Stimulated activated naive CD4-positive, alpha-beta T cell treated with Interleukin-2 at 50 U/mL for 16 hours (primary cell): ENCODE results near the gene SMARCAD1.

ENCODE experiments used
- DNase-seq: peaks from one replicate; lab custom pipeline; 2025; lab: John Stamatoyannopoulos, UW

SMARCAD1 gene, protein sequence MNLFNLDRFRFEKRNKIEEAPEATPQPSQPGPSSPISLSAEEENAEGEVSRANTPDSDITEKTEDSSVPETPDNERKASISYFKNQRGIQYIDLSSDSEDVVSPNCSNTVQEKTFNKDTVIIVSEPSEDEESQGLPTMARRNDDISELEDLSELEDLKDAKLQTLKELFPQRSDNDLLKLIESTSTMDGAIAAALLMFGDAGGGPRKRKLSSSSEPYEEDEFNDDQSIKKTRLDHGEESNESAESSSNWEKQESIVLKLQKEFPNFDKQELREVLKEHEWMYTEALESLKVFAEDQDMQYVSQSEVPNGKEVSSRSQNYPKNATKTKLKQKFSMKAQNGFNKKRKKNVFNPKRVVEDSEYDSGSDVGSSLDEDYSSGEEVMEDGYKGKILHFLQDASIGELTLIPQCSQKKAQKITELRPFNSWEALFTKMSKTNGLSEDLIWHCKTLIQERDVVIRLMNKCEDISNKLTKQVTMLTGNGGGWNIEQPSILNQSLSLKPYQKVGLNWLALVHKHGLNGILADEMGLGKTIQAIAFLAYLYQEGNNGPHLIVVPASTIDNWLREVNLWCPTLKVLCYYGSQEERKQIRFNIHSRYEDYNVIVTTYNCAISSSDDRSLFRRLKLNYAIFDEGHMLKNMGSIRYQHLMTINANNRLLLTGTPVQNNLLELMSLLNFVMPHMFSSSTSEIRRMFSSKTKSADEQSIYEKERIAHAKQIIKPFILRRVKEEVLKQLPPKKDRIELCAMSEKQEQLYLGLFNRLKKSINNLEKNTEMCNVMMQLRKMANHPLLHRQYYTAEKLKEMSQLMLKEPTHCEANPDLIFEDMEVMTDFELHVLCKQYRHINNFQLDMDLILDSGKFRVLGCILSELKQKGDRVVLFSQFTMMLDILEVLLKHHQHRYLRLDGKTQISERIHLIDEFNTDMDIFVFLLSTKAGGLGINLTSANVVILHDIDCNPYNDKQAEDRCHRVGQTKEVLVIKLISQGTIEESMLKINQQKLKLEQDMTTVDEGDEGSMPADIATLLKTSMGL

DNA sequence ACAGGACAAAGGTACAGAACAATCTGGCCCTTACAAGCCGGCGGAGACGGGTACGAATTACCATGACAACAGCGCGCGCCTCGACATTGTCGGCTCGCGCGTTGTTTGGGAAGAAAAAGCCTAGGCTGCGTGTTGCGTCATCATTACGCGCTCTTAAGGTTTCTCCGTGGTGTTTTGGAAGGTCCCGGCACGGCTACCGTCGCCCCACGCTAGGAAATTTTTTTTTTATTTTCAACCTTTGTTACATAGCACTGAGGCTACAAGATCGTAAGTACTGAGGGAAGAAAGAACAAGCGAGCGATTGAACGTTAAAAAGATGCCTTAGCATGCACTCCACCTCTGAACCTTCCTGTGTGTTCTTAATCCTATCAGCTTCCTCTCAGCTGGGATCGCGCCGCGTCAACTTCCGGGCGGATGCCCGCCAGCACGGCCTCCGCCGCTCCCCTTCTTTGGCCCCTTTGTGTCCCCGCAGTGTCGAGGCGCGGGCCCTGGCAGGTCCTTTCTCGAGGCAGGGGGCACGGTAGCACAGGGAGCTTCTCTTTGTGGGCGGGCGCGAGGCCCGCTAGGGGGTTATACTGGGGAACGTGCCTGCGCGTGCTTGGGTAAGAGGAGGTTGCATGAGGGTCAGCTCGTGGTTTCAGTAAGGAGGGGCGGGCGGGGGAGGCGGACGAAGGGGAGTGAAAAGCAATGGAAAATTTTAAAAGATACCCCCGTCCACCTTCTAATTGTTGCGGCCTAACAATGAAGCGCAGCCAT lies at the start of gene SMARCAD1:
Gene SMARCAD1, plus strand, starts transcription at position 397 of the 756 bp plus-strand sequence. CDS start 530 bp downstream, outside the sequence.
- peak; percentile 84 for DNase-seq

DNA sequence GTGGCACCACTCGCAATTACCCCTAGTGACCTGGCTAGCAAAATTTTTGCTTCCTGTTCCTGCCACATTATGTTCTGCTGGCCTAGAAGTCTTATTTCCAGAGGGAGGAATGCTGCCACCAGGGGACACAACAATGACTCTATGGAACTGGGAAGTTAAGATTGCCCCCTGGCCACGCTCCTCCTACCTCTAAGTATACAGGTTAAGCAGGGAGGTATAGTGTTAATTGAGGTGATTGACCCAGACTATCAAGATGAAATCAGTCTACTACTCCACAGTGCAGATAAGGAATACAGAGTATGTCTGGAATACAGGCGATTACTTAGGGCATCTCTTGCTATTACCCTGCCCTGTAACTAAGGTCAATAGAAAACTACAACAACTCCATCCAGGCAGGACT lies 48.8 kb upstream of the SMARCAD1 start:
- DNase-seq: no peak

DNA sequence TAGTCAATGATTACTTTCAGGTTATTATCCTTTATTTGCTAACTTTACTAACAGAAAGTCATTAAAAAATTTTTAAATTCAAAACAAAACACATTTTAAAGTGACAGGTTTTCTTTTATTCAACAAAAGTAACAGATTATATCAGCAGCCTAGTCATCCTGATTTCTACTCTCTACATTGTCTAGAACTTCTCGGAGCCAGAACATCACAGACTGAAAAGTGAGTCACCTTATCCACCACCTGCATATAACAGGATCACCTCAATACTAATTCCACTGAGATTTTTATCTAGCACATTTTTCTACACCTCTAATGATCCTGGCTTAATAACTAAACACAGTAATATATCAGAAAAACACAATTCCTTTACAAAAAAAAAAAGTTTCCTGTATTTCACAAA lies 47.9 kb upstream of the SMARCAD1 start:
- DNase-seq: no peak

DNA sequence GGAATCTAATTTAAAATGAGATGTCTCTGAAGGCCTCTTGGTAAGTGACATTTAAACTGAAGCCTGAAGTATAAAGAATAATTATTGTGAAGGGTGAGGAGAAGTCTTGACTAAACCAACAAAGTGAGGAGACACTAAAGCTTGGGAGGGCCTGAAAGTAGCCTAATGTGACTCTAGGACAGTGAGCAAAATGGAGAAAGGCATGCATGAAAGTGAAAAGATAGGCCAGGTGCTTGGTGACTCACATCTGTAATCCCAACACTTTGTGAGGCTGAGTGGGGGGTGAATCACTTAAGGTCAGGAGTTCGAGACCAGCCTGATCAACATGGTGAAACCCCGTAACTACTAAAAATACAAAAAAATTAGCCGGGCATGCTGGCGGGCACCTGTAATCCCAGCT lies 46.9 kb upstream of the SMARCAD1 start:
- no peak for DNase-seq

DNA sequence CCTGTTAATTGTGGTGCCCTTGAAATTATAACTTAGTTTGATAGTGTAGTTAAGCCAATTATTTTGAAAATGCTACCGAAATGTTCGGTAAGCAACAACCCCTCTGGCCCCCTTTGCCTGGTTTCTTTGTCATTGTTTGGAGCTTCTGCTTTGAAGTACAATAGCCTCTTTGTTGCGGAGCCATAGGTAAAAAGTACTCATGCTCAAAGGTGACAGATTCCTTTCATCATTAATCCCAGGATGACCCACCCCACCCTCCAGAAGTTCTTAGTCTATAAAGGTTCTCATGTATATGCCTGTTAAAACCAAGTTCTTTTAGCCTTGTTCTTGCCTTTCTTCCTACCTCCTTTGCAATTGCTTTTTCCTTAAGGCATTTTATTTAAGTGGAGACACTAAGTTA lies 42.4 kb upstream of the SMARCAD1 start:
- DNase-seq: no peak

DNA sequence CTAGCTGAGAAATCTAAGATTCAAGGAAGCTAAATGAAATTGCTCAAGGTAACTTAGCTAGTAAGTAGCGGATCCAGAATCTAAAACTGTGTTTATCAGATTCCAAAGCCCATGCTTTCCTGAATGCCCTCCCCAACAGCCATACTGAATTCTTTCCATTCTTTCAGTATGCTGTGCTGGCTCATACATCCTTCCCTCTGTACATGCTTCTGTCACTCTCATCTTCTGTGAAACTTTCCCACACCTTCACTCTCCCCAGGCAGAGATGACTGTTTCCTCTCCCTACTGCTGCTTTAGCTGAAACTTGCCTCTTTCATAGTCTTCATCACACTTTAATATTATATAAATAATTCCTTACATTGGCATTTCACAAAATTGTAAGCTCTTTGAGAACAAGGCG lies 39.3 kb upstream of the SMARCAD1 start:
- no peak for DNase-seq

DNA sequence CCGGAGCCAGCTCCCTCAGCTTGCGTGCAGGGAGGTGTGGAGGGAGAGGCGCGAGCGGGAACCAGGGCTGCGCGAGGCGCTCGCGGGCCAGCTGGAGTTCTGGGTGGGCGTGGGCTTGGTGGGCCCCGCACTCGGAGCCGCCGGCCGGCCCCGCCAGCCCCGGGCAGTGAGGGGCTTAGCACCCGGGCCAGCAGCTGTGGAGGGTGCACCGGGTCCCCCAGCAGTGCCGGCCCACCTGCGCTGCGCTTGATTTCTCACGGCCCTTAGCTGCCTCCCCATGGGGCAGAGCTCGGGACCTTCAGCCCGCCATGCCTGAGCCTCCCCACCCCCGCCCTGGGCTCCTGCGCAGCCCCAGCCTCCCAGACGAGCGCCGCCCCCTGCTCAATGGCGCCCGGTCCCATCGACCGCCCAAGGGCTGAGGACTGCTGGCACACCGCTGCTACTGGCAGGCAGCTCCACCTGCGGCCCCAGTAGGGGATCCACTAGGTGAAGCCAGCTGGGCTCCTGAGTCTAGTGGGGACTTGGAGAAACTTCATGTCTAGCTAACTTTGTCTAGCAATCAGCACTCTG lies 37.8 kb upstream of the SMARCAD1 start:
- no peak for DNase-seq

DNA sequence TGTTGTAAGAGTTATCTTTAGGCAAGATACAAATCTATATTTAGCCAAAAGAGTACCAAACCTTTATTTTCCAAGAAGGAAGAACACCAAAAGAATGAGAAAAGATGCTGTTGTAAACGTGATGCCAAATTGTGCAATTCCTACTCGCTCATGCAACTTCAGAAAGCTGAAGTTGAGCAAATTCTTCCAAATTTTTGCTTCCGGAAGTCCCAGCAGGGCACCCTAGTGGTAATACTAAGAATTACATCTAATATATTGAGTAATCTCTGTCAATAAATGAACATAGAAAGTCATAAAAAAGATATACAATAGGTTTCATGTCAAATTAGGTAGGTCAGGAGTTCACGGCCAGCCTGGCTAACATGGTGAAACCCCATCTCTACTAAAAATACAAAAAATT lies 36.0 kb upstream of the SMARCAD1 start:
- DNase-seq: no peak

DNA sequence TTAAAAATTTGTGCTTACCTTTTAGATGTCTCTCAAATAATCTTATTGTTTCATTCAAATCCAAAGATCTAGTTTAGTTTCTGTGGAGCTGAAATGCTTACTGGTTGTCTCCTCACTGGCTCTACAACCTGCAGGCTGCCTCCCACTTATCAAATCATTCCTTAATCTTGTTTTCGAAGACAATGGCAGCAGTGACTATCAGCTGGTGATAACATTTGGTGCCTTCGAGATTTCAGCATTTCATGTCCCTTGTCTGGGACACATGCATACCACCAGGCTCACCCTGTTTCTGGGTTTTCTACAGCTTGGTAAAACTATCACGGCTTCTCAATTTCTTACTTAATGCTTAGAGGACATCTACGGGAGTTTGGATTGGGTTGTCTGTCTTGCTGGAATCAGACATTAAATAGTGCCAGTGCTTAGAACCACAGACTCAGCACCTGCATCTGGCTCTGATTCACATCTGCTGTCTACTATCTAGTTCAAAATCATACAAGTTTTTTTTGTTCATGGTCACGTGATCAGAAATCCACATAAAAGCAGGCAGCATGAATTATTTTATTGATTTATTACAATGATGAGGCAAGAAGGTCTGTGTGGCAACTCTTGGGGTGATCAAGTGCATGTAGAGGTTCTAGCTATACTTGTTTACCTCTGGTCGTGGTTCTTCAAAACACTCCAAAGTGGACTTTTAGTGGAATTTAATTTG lies 32.0 kb upstream of the SMARCAD1 start:
- DNase-seq: no peak

DNA sequence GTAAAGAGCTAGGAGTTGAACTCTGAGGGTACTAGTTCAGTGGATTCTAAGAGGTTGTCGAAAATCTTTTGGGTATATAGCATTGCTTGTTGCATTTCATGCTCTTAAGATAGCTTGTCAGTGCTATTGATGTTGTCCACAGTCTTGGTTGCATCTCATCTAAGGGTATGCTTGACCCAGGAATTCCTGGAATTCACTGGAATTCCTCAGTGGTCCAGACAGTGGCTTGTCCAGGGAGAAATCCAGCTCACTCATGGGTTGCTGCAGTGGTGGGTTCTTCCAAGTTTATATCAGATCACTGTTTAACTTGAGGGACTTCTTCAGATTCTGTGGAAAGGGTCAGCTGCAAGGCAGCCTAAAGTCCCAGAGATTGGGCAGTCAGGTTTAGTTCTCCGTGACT lies 29.8 kb upstream of the SMARCAD1 start:
- DNase-seq: no peak

DNA sequence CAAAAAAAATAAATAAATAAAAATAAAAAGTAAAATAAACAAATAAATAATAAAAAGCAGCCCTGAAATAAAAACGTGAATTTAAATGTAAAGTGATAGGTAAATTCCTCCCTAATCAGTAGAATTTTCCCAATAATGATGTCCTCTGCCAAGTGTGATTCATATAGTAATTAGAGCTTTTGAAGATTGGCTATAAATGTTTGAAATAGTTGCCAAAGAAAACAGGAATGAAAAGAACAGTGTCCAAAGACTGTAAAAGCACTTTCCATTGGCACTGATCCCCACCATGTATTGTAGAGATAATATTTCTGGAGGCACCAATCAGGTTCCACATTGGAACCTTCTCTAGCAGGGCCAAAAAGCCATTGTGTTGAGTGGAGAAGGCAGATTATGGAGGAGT lies 25.9 kb upstream of the SMARCAD1 start:
- DNase-seq: no peak

DNA sequence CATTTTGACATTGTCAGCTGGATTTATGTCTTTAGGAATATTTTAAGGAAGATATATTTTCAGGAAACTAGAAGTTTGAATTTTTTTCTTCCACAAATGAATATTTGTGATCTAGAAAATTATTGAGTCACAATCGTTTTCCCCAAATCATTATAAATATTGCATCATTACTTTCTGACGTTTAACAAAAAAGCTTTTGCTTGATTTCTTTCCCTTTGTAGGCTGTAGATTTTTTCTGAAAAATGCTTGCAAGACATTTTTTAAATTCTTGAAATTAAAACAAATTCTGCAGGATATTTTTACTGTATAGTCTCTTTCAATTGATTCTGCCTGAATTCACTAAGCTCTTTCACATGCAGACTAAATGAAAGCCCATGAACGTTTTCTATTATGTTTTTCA lies 4.9 kb upstream of the SMARCAD1 start:
- no peak for DNase-seq

DNA sequence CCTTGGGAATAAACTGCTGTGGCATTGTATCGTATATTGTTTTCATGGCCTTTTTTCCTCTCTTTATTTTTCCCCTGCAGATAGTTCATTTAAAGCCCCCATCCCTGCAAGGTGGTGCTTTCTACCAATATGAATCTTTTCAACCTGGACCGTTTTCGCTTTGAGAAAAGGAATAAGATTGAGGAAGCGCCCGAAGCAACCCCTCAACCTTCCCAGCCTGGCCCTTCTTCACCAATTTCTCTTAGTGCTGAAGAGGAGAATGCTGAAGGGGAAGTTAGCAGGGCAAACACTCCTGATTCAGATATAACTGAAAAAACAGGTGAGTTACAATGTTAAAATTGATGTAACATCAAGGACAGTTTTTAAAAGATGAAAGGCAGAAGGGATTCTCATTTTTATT lies 601 bp downstream of the SMARCAD1 start:
- DNase-seq: no peak

DNA sequence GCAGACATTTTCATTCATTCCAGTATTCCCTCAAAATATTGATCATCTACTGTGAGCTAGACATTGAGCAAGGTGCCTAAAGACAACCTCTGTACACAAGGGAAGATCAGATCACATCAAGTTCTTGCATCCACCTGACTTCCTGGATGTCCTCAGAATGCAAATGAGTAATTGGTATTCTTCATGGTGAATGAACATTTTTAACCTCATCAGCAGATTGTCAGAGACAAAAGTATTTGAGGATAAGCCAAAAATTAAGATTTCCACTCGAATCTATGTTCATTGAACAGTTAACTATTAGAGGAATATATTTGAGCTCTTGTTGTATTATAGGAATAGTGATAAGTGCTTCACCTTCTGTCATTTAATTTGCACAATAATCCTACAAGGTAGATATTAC lies 1.3 kb downstream of the SMARCAD1 start:
- no peak for DNase-seq

DNA sequence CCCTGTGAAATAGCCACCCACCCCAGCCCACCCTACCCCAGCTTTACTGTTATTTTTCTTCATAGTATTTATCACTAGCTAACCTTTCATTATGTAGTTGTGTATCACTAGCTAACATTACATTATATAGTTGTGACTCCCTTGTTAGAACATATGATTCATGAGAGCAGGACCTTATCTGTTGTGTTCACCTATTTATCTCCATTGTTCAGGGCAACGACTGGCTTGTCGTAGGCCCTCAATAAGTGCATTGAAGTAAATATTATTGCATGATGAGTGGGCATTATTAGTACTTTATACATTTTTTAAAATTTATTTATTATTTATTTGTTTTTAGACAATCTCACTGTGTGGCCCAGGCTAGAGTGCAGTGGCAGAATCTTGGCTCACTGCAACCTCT lies 4.2 kb downstream of the SMARCAD1 start:
- DNase-seq: no peak

DNA sequence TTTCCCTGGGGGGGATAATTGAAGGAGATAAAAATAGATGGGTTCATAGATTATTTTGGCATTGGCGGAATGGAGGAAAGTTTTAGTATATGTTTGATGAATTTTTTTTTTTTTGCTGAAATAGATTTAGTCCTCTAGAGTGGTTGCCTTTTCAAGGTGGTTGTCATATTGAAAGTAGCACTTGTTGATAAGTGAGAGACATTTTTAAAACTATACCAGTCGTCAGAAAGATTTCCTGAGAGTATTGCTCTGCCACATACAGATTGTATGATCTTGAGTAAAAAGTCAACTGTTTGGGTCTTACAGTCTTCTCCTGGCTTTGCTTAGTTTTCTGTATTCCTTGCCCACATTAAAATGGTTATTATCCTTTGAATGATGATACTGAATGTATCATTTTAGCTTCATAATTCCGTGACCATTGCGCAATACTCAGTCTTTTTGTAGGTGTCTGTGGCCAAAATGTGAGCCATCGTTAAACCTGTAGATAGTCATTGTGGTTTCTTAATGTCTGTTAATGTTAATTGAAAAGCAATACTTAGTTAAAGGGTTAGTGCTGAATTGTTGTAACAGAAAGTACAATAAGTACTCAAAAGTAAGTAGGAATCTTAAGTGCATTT lies 7.1 kb downstream of the SMARCAD1 start:
- DNase-seq: no peak

DNA sequence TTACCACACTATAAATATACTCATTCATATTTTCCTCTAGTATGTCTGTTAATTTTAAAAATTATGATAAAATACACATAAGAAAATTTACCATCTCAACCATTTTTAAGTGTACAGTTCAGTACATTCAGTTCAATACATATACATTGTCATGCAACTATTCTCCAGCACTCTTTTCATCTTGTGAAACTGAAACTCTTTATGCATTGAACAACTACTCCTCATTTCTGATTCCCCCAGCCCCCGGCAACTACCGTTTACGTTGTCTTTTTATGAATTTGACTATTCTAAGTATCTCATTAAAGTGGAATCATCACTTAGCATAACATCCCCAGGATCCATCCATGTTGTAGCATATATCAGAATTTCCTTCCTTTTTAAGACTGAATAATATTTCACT lies 8.7 kb downstream of the SMARCAD1 start:
- DNase-seq: no peak

DNA sequence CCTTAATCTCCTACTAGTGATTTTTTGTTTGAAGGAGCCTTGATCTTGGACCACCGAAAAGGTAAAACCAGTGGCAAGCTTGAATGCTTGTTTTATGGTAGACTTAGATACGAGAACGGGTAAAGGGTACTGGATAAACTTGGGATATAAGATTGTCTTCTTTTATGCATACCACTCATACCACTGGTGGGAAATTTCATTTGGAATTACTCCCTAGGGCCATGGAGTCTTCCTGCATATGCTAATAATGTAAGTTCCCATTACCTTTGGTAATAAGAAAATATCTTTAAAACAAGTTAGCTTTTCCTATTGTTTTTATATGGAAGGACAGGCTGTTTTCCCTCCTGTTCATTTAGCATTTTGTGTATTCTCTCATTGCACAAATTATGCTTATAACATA lies 11.7 kb downstream of the SMARCAD1 start:
- no peak for DNase-seq

DNA sequence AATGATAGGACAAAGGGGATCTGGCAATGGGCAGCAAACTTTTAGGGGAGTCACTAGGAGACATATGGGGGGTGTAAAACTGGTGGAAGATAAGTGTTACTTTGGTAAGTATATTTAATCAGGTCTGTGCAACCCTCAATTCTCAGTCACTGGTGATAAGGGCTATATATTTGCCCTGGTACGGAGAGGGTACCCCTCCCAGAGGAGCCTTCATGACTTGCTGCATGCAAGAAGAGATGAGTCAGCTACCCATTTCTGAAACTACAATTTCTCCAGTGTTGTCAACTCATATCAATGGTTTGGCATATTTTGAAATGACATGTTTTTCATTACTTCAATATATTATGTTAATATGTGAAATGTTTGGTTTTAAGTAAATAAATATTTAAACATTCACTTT lies 14.3 kb downstream of the SMARCAD1 start:
- no peak for DNase-seq

DNA sequence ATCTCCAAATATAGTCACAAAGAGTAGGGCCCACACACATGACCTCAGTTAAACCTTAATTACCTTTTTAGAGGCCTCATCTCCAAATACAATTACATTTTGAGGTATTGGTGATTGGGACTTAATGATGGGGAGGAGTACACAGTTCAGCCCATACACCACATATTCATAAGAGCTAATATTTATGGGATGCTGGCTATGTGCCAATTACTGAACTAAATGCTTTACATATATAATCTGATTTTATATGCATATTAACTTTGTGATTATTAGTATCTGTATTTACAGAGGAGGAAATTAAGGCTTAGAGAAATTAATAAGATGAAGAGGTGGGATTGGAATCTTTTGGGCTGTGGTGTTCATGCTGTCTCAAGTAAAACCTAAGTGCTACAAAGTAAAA lies 17.8 kb downstream of the SMARCAD1 start:
- DNase-seq: no peak

DNA sequence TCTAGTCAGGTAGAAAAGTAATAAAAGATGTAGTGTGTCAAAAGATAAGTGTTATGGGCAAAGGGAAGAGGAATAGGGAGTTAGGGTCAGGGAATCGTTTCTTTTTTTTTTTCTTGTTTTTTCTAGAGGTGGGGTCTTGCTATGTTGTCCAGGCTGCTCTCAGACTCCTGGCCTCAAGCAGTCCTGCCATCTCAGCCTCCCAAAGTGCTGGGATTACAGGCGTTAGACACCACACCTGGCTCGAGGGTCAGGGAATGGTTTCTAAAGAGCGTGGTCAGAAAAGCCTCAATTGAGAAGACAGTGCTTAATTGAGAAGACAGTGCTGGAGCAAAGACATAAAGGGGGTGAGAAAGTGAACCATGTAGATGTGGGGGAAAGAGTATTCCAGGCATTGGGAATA lies 19.1 kb downstream of the SMARCAD1 start:
- DNase-seq: no peak
